ENCODE measurements around the gene GFOD1. TPM values are rescaled to one million over a fixed set of nuclear protein-coding genes. Genes with fewer than 3 reads are reported as not detected.

GFOD1 gene
- total RNA-seq, 1 experiment from 2014 or later, result 6.1 TPM

GRCh38 chr6:13427316-13427715 is 60.1 kb downstream of the GFOD1 start:
- no peaks in the 10 kb centered on the region for H4K20me1 ChIP-seq (ENCODE audit: control insufficient read depth, insufficient read depth, insufficient read length)
- H2BK120ac ChIP-seq (ENCODE audit: low read depth, low read length, poor library complexity, severe bottlenecking), result peak overlapping the region; percentile 12
- H4K91ac ChIP-seq (ENCODE audit: insufficient read length, low read depth, low read length), result no peak overlapping the region
- Mint-ChIP-seq H3K9me3 (no peaks in the 10 kb centered on the region), H3K27ac (no peak overlapping the region; a peak in 1 of 7 replicates), H3K4me1 (peaks cover 56 to 59% of the 10 kb centered on the region in 2 experiments), H3K27me3 (ENCODE audit: low read depth) (no peaks in the 10 kb centered on the region), H3K36me3 (ENCODE audit: insufficient read depth in 1 of 3, low read depth in 3 of 3) (no peaks in the 10 kb centered on the region), H3K4me3 (no peak overlapping the region)
- no peak overlapping the region for H2BK5ac ChIP-seq (ENCODE audit: insufficient read length, low read length)
- H3T11ph ChIP-seq (ENCODE audit: low read length), result no peak overlapping the region
- no peaks in the 10 kb centered on the region for H3K79me1 ChIP-seq (ENCODE audit: insufficient read depth, low read depth, low read length, poor library complexity, severe bottlenecking)
- no peak overlapping the region for H3K4ac ChIP-seq (ENCODE audit: low read depth, low read length)
- H4K5ac ChIP-seq (ENCODE audit: insufficient read length, low read depth, low read length), result no peak overlapping the region
- H2AFZ ChIP-seq (ENCODE audit: low read length), result no peak overlapping the region
- no peaks in the 10 kb centered on the region; the same call in 1 of the 2 replicates for H3K79me2 ChIP-seq (ENCODE audit: insufficient read depth, low read length)
- peaks cover 29% of the 10 kb centered on the region; the same call in 1 of the 2 replicates for H3K4me1 ChIP-seq (ENCODE audit: insufficient read depth, low read length)
- WGBS (ENCODE audit: extremely low coverage, insufficient read length, low lambda C conversion rate), result no CpG with 5 or more reads among the region's 8 CpGs
- H2BK15ac ChIP-seq (ENCODE audit: low read depth, low read length), result no peak overlapping the region
- H3K9ac ChIP-seq (ENCODE audit: extremely low read depth, insufficient read length, low read length), result no peak overlapping the region
- no peak for TF ChIP-seq CTCF (conservative IDR thresholded peaks at IDR 0.05)
- H3K56ac ChIP-seq (ENCODE audit: insufficient read length, low read depth, low read length), result no peak overlapping the region
- no peak overlapping the region for H3K27ac ChIP-seq (ENCODE audit: insufficient read length, low read depth, low read length)
- no peak overlapping the region for H3K18ac ChIP-seq (ENCODE audit: insufficient read length, low read depth, low read length)
- no peaks in the 10 kb centered on the region for H3K27me3 ChIP-seq (ENCODE audit: insufficient read depth, low read length)
- no peak overlapping the region for H2BK12ac ChIP-seq (ENCODE audit: insufficient read length, low read depth, low read length)
- no peaks in the 10 kb centered on the region for H3K23me2 ChIP-seq (ENCODE audit: insufficient read length, low read depth, low read length, poor library complexity, severe bottlenecking)
- no peak overlapping the region for H3K23ac ChIP-seq (ENCODE audit: insufficient read length, low read depth, low read length)
- H3K4me2 ChIP-seq (ENCODE audit: insufficient read depth, insufficient read length, low read length), result no peak overlapping the region
- H2BK20ac ChIP-seq (ENCODE audit: low read depth, low read length, poor library complexity, severe bottlenecking), result no peak overlapping the region
- no peak for DNase-seq
- no peak overlapping the region for H4K8ac ChIP-seq (replicated peaks; ENCODE audit: insufficient read length, low read depth, low read length)
- no peak overlapping the region for H3K14ac ChIP-seq (ENCODE audit: insufficient read depth, low read length)
- H2AK5ac ChIP-seq (ENCODE audit: insufficient read length, low read length), result no peak overlapping the region
- H3K9me3 ChIP-seq (ENCODE audit: control insufficient read depth, low read depth, low read length), result no peaks in the 10 kb centered on the region
